HG02938 (cell line): Measurements from ENCODE around the gene DCBLD2.
"Not testable (repeated sequence)": the region's sequence is repeated elsewhere in the genome, so short reads cannot be mapped to it uniquely, and the experiment has no call there.

Experiments used
- ATAC-seq: cut with Tn5 transposase; IDR thresholded peaks from one replicate; pipeline ENCODE4 v1.9.1; 2021; ENCODE audit warnings: mild to moderate bottlenecking, moderate library complexity; ENCODE audit not compliant: unreplicated experiment

Gene DCBLD2

DNA sequence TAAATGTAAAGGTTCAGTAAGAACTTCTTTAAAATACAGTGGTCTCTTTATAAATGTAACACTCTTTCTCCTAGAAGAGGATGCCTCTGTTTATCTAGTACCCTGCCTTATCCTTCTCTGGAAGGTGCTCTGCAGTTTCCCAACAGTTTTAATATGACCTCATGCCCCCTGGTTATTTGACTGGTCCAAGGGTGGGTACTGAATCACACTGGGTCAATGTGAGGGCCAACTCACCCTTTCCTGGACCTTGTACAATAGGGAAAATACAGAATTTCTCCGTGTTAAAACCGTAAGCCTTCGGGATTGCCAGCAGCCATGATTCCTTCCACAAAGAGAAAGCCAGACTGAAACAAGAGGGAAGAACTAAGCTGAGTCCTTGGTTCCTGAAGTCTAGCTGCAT lies 9.2 kb downstream of the DCBLD2 start:
- ATAC-seq, result no peak

- no peak for ATAC-seq
These were observed 10.3 kb downstream of the DCBLD2 start for GRCh38 chr3:98890965-98891910.

DNA sequence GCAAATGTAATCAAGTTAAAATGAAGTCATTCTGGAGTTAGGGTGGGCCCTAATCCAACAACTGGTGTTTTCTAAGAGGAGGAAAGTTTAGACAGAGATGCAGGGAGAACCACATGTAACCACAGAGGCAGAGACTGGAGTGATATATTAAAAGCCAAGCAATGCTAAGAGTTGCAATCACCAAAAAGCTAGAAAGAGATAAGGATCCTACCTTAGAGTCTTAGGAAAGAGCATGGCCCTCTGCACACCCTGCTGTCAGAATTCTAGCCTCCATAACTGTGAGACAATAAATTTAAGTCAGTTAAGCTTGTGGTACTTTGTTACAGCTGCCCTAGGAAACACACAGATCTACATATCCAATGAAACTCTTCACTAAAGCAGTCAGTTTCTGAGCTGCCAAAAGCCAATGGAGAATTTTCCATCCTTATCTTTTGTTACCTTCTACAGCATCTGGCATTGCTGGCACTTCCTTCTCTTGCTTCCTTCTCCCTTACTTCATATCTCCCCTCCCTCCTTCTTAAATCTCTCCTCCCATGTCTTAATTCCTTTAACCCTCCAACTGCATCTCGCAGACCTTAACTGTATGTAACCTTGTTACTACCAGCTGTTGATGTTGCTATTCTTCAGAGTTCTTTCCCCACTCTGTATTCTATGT lies 11.2 kb downstream of the DCBLD2 start:
- no peak for ATAC-seq

DNA sequence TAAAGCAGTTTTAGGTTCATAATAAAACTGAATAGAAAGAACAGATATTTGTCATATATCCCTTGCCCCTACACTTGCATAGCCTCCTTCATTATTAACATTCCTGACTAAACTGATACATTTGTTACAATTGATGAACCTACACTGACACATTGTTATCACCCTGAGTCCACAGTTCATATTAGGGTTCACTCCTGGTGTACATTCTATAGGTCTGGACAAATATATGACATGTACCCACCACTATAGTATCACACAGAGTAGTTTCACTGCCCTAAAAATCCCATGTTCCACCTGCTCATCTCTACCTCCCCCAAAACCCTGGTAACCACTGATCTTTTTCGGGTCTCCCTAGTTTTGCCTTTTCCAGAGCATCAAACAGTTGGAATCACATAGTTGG lies 13.8 kb downstream of the DCBLD2 start:
- no peak for ATAC-seq

- no peak for ATAC-seq
These were observed 15.0 kb downstream of the DCBLD2 start for GRCh38 chr3:98886525-98886924.

DNA sequence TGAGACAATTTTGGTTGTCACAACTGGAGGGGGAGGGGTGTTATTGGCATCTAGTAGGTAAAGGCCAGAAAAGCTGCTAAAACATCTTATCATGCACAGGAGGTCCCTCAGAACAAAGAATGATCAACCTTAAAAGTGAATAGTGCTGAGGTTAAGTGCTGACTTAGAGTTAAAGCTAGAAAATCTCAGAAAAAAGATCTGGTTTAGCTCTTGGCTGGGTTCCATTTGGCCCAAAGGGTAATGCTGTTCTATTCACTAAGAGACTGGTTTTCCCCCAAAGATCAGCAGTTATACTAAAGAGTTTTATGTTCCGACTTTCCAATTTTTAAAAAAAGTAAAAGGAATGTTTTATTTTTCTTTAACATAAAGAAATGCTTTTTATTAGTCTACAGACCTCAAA lies 15.6 kb downstream of the DCBLD2 start:
- no peak for ATAC-seq

GRCh38 chr3:98884675-98885371 lies 16.7 kb downstream of the DCBLD2 start:
- ATAC-seq, result no peak

DNA sequence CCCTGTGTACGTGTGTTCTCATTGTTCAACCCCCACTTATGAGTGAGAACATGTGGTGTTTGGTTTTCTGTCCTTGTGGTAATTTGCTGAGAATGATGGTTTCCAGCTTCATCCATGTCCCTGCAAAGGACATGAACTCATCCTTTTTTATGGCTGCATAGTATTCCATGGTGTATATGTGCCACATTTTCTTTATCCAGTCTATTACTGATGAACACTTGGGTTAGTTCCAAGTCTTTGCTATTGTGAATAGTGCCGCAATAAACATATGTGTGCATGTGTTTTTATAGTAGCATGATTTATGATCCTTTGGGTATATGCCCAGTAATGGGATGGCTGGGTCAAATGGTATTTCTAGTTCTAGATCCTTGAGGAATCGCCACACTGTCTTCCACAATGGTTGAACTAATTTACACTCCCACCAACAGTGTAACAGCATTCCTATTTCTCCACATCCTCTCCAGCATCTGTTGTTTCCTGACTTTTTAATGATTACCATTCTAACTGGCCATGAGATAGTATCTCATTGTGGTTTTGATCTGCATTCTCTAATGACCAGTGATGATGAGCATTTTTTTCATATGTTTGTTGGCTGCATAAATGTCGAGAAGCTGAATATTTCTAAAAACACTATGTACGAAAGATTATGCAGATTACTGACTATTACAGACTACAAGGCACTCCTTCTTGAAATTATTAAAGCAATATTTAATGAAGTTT lies 18.7 kb downstream of the DCBLD2 start:
- not testable (repeated sequence) for ATAC-seq

- ATAC-seq, result no peak
These were observed 24.4 kb downstream of the DCBLD2 start for GRCh38 chr3:98877132-98877531.

GRCh38 chr3:98875535-98875934 lies 26.0 kb downstream of the DCBLD2 start:
- no peak for ATAC-seq

- ATAC-seq, result no peak
These were observed 26.8 kb downstream of the DCBLD2 start for GRCh38 chr3:98874602-98875249.

- ATAC-seq, result no peak
These were observed 32.1 kb downstream of the DCBLD2 start for GRCh38 chr3:98869391-98869790.

DNA sequence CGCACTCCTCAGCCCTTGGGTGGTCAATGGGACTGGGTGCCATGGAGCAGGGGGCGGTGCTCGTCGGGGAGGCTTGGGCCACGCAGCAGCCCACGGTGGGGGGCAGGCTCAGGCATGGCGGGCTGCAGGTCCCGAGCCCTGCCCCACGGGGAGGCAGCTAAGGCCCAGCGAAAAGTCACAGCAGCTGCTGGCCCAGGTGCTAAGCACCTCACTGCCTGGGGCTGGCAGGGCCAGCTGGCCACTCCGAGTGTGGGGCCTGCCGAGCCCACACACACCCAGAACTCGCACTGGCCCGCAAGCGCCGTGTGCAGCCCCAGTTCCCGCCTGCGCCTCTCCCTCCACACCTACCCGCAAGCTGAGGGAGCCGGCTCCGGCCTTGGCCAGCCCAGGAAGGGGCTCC lies 43.5 kb downstream of the DCBLD2 start:
- not testable (repeated sequence) for ATAC-seq

DNA sequence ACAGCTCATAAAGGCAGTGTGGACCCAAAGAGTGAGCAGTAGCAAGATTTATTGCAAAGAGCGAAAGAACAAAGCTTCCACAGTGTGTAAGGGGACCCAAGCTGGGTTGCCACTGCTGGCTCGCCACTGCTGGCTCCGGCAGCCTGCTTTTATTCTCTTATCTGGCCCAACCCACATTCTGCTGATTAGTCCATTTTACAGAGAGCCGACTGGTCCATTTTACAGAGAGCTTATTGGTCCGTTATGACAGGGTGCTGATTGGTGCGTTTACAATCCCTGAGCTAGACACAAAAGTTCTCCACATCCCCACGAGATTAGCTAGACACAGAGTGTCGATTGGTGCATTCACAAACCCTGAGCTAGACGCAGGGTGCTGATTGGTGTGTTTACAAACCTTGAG lies 44.2 kb downstream of the DCBLD2 start:
- ATAC-seq, result not testable (repeated sequence)

DNA sequence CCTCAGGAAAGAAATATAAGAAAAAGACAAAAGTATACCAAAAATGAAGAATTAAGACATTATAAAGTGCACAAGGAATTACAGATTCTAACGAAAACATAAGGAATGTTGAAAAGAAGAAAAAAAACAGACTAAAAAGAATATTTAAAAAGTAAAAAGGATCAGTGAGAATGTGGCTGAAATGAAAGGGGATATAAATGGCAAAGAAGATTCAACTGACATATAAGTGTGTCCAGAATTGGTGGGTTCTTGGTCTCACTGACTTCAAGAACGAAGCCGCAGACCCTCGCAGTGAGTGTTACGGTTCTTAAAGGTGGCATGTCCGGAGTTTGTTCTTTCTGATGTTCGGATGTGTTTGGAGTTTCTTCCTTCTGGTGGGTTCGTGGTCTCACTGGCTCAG lies 44.8 kb downstream of the DCBLD2 start:
- no peak for ATAC-seq

DNA sequence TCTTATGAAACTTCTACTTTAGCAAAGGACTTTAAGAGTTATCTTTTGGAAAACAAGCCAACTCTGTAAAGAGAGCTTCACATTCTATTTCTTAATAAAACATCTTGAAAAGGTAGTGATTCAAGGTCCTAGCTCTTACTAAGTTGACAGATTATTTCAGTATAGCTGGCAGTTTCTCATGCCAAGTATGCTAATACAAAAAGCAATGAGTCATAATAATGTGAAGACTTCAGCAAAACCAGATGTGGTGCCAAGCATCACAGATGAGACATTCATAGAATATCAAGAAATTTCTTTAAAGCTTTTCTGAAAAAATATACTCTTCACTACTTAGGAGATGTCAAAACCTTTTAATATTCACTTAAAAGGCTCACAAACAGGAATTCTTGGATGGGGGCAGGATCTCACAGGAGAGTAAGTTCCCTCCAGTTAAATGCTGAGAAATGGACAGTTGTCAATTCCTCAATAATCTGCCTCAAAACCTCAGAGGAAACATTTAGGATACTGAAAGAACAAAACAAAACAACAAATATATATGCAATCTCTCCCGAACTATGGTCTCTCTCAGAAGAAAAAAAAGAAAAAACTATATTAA lies 45.6 kb downstream of the DCBLD2 start:
- ATAC-seq, result no peak

GRCh38 chr3:98848108-98848507 lies 53.4 kb downstream of the DCBLD2 start:
- ATAC-seq, result no peak

DNA sequence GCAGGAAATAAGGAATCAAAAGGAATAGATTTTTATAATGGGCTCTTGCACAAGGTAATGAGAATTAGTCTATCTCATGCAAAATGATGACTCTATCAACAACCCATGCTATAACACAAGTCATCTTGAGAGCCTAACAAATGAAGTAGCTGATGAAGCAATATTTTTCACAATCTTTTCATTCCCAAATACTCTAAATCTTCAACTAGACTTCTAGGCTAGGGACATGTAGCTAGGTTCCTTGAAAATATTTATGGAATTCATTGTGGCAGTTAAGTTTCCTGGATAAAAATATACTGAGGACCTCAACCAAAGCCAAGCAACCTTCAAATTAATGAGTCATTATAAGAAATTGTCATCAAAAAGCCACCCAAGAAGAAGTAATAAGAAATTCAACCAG lies 55.4 kb downstream of the DCBLD2 start:
- ATAC-seq, result no peak

DNA sequence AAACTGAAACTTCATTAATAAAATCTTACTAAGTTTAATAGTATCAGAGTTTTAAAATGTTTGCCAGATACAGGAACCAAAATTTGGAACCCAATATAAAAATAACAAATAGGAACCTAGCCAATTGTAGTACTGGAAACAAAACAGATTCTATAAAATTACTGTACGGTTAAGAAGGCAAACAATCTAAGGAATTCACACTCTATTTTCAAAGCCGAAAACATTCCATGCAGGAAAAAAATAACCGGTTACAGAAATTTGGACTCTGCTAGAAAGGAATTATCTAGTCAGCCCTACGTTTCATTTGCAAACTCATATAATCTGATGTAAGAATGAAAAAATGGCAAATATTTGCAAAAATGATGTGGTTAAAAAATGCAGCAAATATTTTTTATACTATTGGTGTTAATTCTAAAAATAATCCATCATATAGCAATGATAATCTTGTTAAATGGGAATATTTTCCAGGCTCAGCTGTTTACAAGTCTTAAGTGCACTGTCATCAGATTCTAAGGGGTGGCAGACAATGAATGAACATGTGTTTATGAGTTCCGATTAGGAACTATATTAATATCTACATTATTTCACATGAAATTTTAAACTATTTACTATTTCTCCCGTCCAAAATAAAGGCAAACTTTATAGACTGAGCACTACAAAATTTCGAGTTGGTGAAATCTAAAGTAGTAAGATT lies 58.1 kb downstream of the DCBLD2 start:
- no peak for ATAC-seq

DNA sequence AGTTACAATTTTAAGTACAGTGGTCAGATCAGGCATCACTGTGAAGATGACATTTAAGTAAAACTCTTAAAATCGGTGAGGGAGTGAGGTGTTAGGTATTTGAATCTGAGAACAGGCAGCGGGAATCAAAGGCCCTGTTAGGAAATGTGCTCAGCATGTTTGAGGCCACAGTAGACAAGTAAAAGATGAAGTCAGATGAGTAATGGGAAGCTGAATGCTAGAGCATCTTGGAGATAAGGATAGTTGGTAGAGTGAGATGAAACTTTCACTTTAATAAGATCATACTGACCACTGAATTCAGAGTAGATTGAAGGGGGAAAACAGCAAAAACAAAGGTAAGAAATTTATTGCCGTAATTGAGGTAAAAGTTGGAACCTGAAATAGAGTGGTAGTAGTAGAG lies 61.6 kb downstream of the DCBLD2 start:
- no peak for ATAC-seq
